GM10266 (cell line): ENCODE data around the gene ARHGEF17.

Source experiments
- DNase-seq: peaks from one replicate; pipeline ENCODE4 v3.0.0; 2012; ENCODE audit errors: extremely low spot score
- CTCF ChIP-seq: IDR thresholded peaks from 2 replicates; pipeline ENCODE4 v1.5.1; 2012; ENCODE audit warnings: mild to moderate bottlenecking, low read depth; ENCODE audit not compliant: control insufficient read depth, insufficient read depth; ENCODE audit errors: missing control alignments

Gene ARHGEF17

GRCh38 chr11:73265853-73266645 is 42.0 kb upstream of the ARHGEF17 start:
- no peak for DNase-seq
- TF ChIP-seq CTCF, result no peak

DNA sequence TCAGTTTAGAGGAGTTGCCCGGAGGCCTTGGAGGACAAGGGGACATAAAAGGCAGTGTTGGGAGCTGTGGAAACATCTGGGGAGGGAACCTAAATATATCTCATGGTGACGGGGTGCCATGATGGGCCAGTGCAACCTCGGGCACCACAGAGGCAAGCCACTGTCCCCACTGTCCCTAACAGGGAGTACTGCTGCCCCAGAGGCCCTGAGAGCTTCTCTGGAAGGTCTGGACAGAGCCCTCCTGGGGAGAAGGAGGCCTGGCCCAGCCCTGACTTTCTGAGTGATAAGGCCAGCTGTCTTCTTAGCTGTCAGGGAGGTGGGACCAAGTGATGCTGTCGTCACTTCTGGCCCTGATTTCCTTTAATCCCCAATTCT is 41.4 kb upstream of the ARHGEF17 start:
- no peak for TF ChIP-seq CTCF
- no peak for DNase-seq

- DNase-seq, result no peak
- no peak for TF ChIP-seq CTCF
These were observed 40.8 kb upstream of the ARHGEF17 start for GRCh38 chr11:73267122-73267846.

- DNase-seq, result no peak
- no peak for TF ChIP-seq CTCF
These were observed 40.1 kb upstream of the ARHGEF17 start for GRCh38 chr11:73267906-73268540.

DNA sequence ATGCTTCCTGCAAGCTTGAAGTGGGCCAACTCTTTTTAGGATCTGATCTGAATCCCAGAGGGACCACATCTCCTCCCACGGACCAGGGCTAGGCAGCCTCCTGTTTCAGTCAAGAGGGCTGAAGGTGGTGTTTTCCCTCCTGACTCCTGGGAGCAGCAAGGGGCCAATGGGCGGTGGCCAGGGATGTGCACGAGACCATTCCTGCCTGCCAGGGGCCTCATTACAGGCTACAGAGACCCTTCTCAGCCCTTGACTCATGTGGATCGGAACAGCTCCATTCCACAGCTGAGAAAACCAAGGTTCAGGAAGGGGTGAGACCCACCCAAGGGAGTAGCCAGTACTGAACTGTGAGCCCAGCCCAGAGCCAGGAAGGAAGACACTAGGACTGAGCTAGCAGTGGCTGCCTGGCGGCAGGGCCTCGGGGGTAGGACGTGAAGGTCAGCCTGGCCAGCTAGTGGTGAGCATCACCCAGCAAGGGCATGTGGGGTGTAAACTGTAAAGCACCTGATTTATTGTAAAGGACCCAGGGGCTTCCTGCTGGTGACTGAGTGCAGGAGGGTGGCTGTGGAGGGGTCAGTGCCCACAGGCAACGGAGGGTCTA is 39.3 kb upstream of the ARHGEF17 start:
- no peak for DNase-seq

GRCh38 chr11:73269459-73270015 is 38.5 kb upstream of the ARHGEF17 start:
- no peak for TF ChIP-seq CTCF
- no peak for DNase-seq

More for the DNA sequence above, 39.3 kb upstream of the ARHGEF17 start:
- TF ChIP-seq CTCF, result no peak
